H1 (cell line): ENCODE measurements around the gene P4HB. TPM values are rescaled to one million over a fixed set of nuclear protein-coding genes. Genes with fewer than 3 reads are reported as not detected.

ENCODE experiments used
- BACH1 ChIP-seq: IDR thresholded peaks from 2 replicates; pipeline ENCODE4 v1.6.1; 2012; ENCODE audit warnings: low read length, improper control_type of control experiment
- EGR1 ChIP-seq: IDR thresholded peaks from 2 replicates; pipeline ENCODE4 v1.6.1; 2011; ENCODE audit warnings: low read depth, low read length, borderline replicate concordance
- NANOG ChIP-seq: IDR thresholded peaks from 2 replicates; pipeline ENCODE4 v1.6.1; 2011; ENCODE audit warnings: low read length, low read depth, mild to moderate bottlenecking, inconsistent platforms; ENCODE audit not compliant: insufficient read depth, poor library complexity, severe bottlenecking
- SIN3A ChIP-seq, 2 experiments: IDR thresholded peaks in 1 of 2; conservative IDR thresholded peaks in 1 of 2; 2 replicates each; pipeline ENCODE4 v1.6.1; 2011 to 2012; ENCODE audit warnings: low read length in 2 of 2, improper control_type of control experiment in 1 of 2, low read depth in 1 of 2, mild to moderate bottlenecking in 1 of 2
- SIRT6 ChIP-seq: IDR thresholded peaks from one replicate; pipeline ENCODE4 v1.7.1; 2012; ENCODE audit warnings: low read length, inconsistent platforms
- TAF7 ChIP-seq: optimal IDR thresholded peaks from 2 replicates; pipeline ENCODE3; 2011; ENCODE audit warnings: low read depth, mild to moderate bottlenecking, inconsistent platforms, low read length, moderate library complexity, borderline replicate concordance
- polyA plus RNA-seq, 7 experiments: library from polyadenylated mRNA; depleted of rRNA in 3 of 7; stranded (reverse) in 5 of 7; unstranded in 2 of 7; fragments of >200 nt in 5 of 7; fragments of 200-250 nt in 2 of 7; gene quantifications; 1 replicate in 5 of 7; 2 replicates in 1 of 7; 4 replicates in 1 of 7; pipeline versions ENCODE4 v1.2.1 to v1.2.3, GENCODE V29; 2011 to 2013; ENCODE audit warnings: missing spikeins in 2 of 7, mixed read lengths in 2 of 7
- total RNA-seq: library from RNA; stranded (reverse); fragmentation: NEBNext Ultra II Directional; extraction: Animal tissue kit (Norgen Biotek cat#: 25700); gene quantifications from 2 replicates; pipeline ENCODE4 v1.2.1, GENCODE V29; 2021
- TF ChIP-seq, protein P1 (sequence below): IDR thresholded peaks from 2 replicates; pipeline ENCODE4 v1.6.1; 2012; ENCODE audit warnings: inconsistent platforms

Gene P4HB
- total and polyA plus RNA-seq, 2 of the 8 experiments (the other 6 are each of a cell fraction or from before 2014, with no cell fraction given): 41.4 to 379 TPM

DNA sequence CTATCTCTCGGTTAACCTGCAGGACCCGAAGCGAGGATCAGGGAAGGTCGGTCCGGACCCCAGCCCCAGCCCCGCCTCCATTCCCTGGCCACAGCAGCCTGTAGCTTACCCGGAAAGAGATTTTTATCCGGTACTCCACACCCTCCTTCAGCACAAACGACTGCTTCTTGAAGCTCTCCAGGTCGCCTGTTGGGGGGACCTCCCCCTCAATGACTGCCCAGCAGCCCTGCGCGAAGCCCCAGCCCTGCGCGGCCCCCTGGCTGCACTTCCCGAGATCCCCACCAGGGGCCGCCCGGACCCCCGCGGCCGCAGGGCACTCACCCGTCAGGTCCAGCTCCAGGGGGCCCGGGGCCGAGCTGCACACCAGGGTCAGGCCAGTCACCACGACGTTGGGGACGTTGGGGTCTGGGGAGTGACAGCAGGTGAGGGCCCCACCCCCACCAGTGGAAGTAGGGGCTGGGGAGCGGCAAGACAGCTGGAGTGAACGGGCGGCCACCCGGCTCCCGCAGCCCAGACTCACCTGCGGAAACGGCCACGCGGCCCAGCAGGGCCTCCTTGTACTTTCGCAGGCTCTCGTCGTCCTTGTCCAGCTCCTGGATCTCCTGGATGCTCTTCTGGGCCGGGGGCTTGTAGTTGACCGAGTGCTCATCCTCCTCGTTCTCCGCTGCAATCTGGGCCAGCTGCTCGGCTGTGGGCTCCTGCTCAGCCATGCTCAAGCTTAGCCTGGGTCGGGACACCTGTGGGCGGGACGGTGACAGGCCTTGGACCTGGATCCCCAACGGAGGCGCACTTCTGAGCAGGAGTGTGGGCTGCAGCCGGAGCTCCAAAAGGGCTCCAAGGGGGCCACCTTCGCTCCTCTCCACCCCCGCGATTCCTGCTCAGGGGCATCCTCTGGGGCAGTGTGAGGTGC is 9.1 kb upstream of the P4HB start (continued):
- TF ChIP-seq, protein P1, sequence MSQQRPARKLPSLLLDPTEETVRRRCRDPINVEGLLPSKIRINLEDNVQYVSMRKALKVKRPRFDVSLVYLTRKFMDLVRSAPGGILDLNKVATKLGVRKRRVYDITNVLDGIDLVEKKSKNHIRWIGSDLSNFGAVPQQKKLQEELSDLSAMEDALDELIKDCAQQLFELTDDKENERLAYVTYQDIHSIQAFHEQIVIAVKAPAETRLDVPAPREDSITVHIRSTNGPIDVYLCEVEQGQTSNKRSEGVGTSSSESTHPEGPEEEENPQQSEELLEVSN: no peak
- TF ChIP-seq SIN3A (conservative IDR thresholded peaks at IDR 0.05 in 1 of 2, IDR thresholded peaks at IDR 0.05 in 1 of 2; ENCODE audit: low read depth in 1 of 2, low read length in 2 of 2): peak; percentile 45 to 61; a peak in 1 of 4 replicates
- no peak for TF ChIP-seq BACH1
- peak; percentile 39 for TF ChIP-seq NANOG
- TF ChIP-seq SIRT6: no peak
- TF ChIP-seq EGR1: no peak
- no peak for TF ChIP-seq TAF7
